Panc1 (cell line): ENCODE data around the gene SPATA32. TPM values are rescaled to one million over a fixed set of nuclear protein-coding genes. Genes with fewer than 3 reads are reported as not detected.
A peak's percentile ranks its signal among the peaks of the same experiment; 100 is the strongest.

Experiments
- ATAC-seq: fragments of 200-7000 bp; cut with Tn5 transposase; 2 replicates; pipeline ENCODE4 v1.9.1; 2020; ENCODE audit warnings: mild to moderate bottlenecking, moderate library complexity
- BruUV-seq: library from RNA; stranded (reverse); fragments of 400-500 nt; replicated peaks from 2 replicates; lab custom pipeline; 2021; lab: Mats Ljungman, UMichigan
- CTCF ChIA-PET: fragments of 300-600 bp; sonication (Branson Sonifier 250); formaldehyde crosslinking; loops from one replicate; lab custom pipeline; 2022; ENCODE audit warnings: antibody characterized with exemption; lab: Charles Lee
- POLR2A ChIA-PET: fragments of 300-600 bp; sonication (Branson Sonifier 250); formaldehyde crosslinking; loops from one replicate; lab custom pipeline; 2022; ENCODE audit warnings: antibody characterized with exemption; lab: Charles Lee
- DNase-seq: peaks from one replicate; pipeline ENCODE4 v3.0.0-alpha.2; 2010; ENCODE audit warnings: low read depth, low spot score
- H3K27ac ChIP-seq: 2 replicates; pipeline ENCODE4 v1.5.1; 2011; ENCODE audit warnings: mild to moderate bottlenecking, low read length, inconsistent platforms
- H3K27me3 ChIP-seq: fragments of 200-500 bp; sonication (Bioruptor generic); 2 replicates; pipeline ENCODE4 v1.6.0; 2014; ENCODE audit warnings: low read length, inconsistent platforms; ENCODE audit not compliant: control insufficient read depth, insufficient read depth
- H3K36me3 ChIP-seq: fragments of 200-500 bp; sonication (Bioruptor generic); 2 replicates; pipeline ENCODE4 v1.5.1; 2014; ENCODE audit warnings: inconsistent platforms, mild to moderate bottlenecking, low read length, moderate library complexity; ENCODE audit not compliant: control insufficient read depth, insufficient read depth
- H3K4me1 ChIP-seq: 2 replicates; pipeline ENCODE4 v1.5.1; 2011; ENCODE audit warnings: inconsistent platforms, mild to moderate bottlenecking, low read length, moderate library complexity; ENCODE audit not compliant: control insufficient read depth, insufficient read depth
- H3K4me3 ChIP-seq, 2 experiments: 2 replicates each; pipeline ENCODE4 v1.5.1; 2011 to 2012; ENCODE audit warnings: low read depth in 2 of 2, low read length in 2 of 2, mild to moderate bottlenecking in 2 of 2, inconsistent platforms in 1 of 2, moderate library complexity in 1 of 2
- H3K9me3 ChIP-seq: fragments of 200-500 bp; sonication (Bioruptor generic); 2 replicates; pipeline ENCODE4 v1.5.1; 2014; ENCODE audit warnings: low read depth, mild to moderate bottlenecking, inconsistent platforms, low read length, moderate library complexity; ENCODE audit not compliant: control insufficient read depth, insufficient read depth
- CTCF ChIP-seq: fragments of 450-650 bp; IDR thresholded peaks from 2 replicates; pipeline ENCODE4 v1.5.1; 2017; ENCODE audit warnings: mild to moderate bottlenecking
- POLR2AphosphoS5 ChIP-seq: IDR thresholded peaks from 2 replicates; pipeline ENCODE4 v1.6.1; 2012; ENCODE audit warnings: mild to moderate bottlenecking, low read depth, low read length, moderate library complexity
- REST ChIP-seq, 2 experiments: IDR thresholded peaks; 2 replicates each; pipeline ENCODE4 v1.6.1; 2011 to 2012; ENCODE audit warnings: low read depth in 2 of 2, control low read depth in 1 of 2, low read length in 1 of 2, mild to moderate bottlenecking in 1 of 2, moderate library complexity in 1 of 2; ENCODE audit not compliant: insufficient read depth in 1 of 2
- SIN3A ChIP-seq: IDR thresholded peaks from 2 replicates; pipeline ENCODE4 v1.6.1; 2012; ENCODE audit warnings: low read depth, mild to moderate bottlenecking, low read length, moderate library complexity, borderline replicate concordance; ENCODE audit not compliant: insufficient read depth
- TCF7L2 ChIP-seq: IDR thresholded peaks from 2 replicates; pipeline ENCODE4 v1.6.1; 2011; ENCODE audit warnings: mild to moderate bottlenecking, low read depth, low read length, inconsistent platforms
- in situ Hi-C: cut with HindIII; loops from 2 replicates; pipeline ENCODE4 v1.10.0; 2016; ENCODE audit warnings: low sequenced_read_pairs, low pct_unique_long_range_greater_than_20kb
- intact Hi-C: fragments of 100-400 bp; cut with micrococcal nuclease; formaldehyde crosslinking; loops from one replicate; pipeline ENCODE4 v1.10.0; 2022; ENCODE audit not compliant: unreplicated experiment
- total RNA-seq: library from RNA; stranded (reverse); gene quantifications from one replicate; pipeline ENCODE4 v1.2.1, GENCODE V29; 2021; ENCODE audit not compliant: unreplicated experiment

SPATA32 gene
- total RNA-seq, 1 experiment from 2014 or later = 0.26 TPM

- Histone ChIP-seq H3K36me3 (peaks cover 9% of the 10 kb centered on the region; the same call in 1 of the 2 replicates), H3K4me3 (0 out of 4 replicates have a peak overlapping the region, but pooled peaks of 1 of the 2 experiments have one; percentile 8), H3K27ac (peak overlapping the region; percentile 90), H3K27me3 (no peaks in the 10 kb centered on the region), H3K9me3 (no peaks in the 10 kb centered on the region), H3K4me1 (peaks cover 91% of the 10 kb centered on the region)
- TF ChIP-seq REST (IDR thresholded peaks at IDR 0.05; ENCODE audit: insufficient read depth in 1 of 2, low read depth in 2 of 2, low read length in 1 of 2) (no peak), TCF7L2 (no peak), SIN3A (no peak), POLR2AphosphoS5 (no peak), CTCF (no peak)
- TSS peak; percentile 1 for BruUV-seq
- no peak; the same call in 1 of the 2 replicates for ATAC-seq
- ChIA-PET CTCF (no interaction called here), POLR2A (no interaction called here)
- DNase-seq = no peak
- in situ Hi-C loops (no loop called here), intact Hi-C loops (no loop called here)
Measured at GRCh38 chr17:45307290-45308015, 45.6 kb upstream of the SPATA32 start.

- peaks cover 5% of the 10 kb centered on the region; the same call in 1 of the 2 replicates for H3K36me3 ChIP-seq
- intact Hi-C loops (no loop called here), in situ Hi-C loops (no loop called here)
- DNase-seq (no peak), ATAC-seq (no peak)
- POLR2A ChIA-PET = no interaction called here
- H3K9me3 ChIP-seq = no peaks in the 10 kb centered on the region
- H3K27me3 ChIP-seq = no peaks in the 10 kb centered on the region
- H3K27ac ChIP-seq = peak overlapping the region; percentile 90
- TF ChIP-seq TCF7L2 = no peak
- TF ChIP-seq CTCF = peak; percentile 44; the same call in 1 of the 2 replicates
- H3K4me3 ChIP-seq = no peak overlapping the region
- CTCF ChIA-PET = interaction anchor here (0.7 kb wide), 2 partner anchors 51 to 740 kb away, joined by 3 read pairs; no protein-coding TSS in a partner anchor
- no TSS peak for BruUV-seq
- peaks cover 89% of the 10 kb centered on the region for H3K4me1 ChIP-seq
Measured at GRCh38 chr17:45306623-45307022, 44.7 kb upstream of the SPATA32 start.
